AG09309 (cell line): Measurements from ENCODE around the gene ZNF451.

ENCODE experiments used
- DNase-seq: peaks from one replicate; pipeline ENCODE4 v3.0.0-alpha.2; 2010; ENCODE audit warnings: low read depth
- H3K4me3 ChIP-seq: 2 replicates; pipeline ENCODE4 v1.5.1; 2011; ENCODE audit warnings: mild to moderate bottlenecking, low read depth, low read length, moderate library complexity; ENCODE audit not compliant: control insufficient read depth
- TF ChIP-seq, protein P1 (sequence below): IDR thresholded peaks from 2 replicates; pipeline ENCODE4 v1.5.1; 2011; ENCODE audit warnings: mild to moderate bottlenecking, low read depth, low read length, inconsistent platforms; ENCODE audit not compliant: insufficient read depth, control insufficient read depth; ENCODE audit errors: missing control alignments

ZNF451 gene

DNA sequence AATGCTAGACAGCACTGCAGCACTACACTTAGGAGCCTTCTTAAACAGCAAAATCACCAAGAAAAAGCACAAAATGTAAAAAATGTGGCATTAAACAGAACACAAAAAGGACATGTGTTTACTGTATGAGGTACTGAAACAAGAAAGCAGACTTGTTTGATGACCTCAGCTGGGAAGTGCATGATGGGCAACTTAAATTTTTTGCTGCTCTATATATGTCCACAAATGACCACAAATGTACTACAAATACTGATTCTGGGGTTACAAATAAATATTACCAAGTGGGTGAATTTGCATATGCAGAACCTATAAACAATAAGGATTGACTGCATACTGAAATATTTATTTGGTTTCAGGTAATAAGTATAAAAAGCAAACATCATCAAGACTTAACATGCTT, 119.0 kb downstream of the ZNF451 start:
- H3K4me3 ChIP-seq = no peak overlapping the region
- no peak for DNase-seq
- TF ChIP-seq, protein P1, sequence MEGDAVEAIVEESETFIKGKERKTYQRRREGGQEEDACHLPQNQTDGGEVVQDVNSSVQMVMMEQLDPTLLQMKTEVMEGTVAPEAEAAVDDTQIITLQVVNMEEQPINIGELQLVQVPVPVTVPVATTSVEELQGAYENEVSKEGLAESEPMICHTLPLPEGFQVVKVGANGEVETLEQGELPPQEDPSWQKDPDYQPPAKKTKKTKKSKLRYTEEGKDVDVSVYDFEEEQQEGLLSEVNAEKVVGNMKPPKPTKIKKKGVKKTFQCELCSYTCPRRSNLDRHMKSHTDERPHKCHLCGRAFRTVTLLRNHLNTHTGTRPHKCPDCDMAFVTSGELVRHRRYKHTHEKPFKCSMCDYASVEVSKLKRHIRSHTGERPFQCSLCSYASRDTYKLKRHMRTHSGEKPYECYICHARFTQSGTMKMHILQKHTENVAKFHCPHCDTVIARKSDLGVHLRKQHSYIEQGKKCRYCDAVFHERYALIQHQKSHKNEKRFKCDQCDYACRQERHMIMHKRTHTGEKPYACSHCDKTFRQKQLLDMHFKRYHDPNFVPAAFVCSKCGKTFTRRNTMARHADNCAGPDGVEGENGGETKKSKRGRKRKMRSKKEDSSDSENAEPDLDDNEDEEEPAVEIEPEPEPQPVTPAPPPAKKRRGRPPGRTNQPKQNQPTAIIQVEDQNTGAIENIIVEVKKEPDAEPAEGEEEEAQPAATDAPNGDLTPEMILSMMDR = no peak

DNA sequence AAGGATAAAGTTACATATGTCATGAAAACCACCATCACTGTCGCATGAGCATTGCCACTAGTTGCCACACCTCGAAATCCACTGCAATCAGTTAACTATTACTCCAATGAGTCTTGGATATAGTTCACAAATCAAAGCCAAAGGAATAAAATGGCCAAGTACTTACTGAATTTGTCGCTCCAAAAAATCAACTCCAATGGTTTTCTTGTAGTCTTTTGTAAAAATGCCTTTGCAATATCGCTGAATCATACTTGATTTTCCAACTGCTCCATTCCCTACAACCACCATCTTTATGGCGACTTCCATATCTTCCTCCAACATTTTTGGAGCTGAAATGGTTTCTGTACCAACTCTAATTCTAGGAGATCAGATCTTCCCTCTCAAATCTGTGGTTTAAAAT, 120.1 kb downstream of the ZNF451 start:
- no peak overlapping the region for H3K4me3 ChIP-seq
- TF ChIP-seq, protein P1 = no peak
- no peak for DNase-seq

DNA sequence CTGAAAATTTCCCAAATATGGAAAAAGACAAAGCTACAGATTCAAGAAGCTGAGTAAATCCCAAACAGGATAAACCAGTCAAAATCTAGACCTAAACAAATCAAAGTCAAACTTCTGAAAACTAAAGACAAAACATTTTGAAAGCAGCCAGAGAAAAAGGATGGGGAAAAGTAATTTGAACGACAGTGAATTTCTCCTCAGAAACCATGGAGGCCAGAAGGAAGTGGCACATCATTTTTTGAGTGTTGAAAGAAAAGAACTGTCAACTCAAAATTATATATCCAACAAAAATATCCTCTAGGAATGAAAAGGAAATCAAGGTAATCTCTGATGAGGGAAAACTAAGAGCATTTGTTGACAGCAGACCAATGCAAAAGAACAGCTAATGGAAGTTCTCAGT, 125.3 kb downstream of the ZNF451 start:
- H3K4me3 ChIP-seq = no peak overlapping the region
- TF ChIP-seq, protein P1 = no peak
- no peak for DNase-seq

DNA sequence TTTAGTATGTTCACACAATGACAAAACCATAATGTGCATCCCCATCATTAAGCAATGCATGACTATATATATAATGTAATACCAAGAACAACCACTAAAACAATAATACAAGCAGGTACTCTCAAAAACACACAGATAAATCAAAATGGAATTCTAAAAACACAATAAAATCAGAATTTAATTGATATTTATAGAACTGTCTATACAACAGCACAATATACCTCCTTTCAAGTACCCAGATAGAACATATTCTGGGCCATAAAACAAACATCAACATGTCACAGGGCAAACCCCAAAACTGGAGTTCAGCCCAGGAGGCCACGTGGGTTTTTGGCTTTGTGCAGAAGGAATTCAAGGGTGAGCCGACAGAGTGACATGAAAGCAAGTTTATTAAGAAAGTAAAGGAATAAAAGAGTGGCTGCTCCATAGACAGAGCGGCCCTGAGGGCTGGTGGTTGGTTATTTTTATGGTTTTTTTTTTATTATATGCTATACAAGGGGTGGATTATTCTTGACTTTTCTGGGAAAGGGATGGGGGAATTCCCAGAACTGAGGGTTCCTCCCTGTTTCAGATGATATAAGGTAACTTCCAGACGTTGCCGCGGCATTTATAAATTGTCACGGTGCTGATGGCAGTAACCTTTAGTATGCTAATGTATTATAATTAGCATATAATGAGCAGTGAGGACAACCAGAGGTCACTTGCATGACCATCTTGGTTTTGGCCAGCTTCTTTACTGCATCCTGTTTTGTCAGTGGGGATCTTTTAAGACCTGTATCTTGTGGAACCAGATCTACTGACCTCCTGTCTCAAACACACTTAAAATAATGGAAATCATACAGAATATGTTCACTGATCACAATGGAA, 126.5 kb downstream of the ZNF451 start:
- DNase-seq = no peak
- TF ChIP-seq, protein P1 = no peak
- no peak overlapping the region for H3K4me3 ChIP-seq

DNA sequence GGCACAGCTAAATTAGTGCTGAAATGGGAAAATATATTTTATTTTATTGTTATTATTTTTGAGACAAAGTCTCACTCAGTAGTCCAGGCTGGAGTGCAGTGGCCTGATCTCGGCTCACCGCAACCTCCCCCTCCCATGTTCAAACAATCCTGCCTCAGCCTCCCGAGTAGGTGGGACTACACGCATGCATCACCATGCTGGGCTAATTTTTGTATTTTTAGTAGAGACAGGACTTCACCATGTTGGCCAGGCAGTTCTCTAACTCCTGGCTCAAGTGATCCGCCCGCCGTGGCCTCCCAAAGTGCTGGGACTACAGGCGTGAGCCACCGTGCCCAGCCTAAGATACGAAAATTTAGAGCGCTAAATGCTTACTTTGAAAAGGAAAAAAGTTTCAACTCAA, 127.3 kb downstream of the ZNF451 start:
- DNase-seq = no peak
- no peak overlapping the region for H3K4me3 ChIP-seq
- TF ChIP-seq, protein P1 = no peak
